HepG2 (cell line): Measurements from ENCODE around the gene SLC35F3. TPM values are rescaled to one million over a fixed set of nuclear protein-coding genes. Genes with fewer than 3 reads are reported as not detected.

Experiments
- BCL3 ChIP-seq: sonication (generic); formaldehyde crosslinking; IDR thresholded peaks from 2 replicates; pipeline ENCODE4 v1.5.1; 2020; ENCODE audit warnings: mild to moderate bottlenecking, missing genetic modification reagents, moderate library complexity
- CAMTA2 ChIP-seq: sonication (generic); formaldehyde crosslinking; IDR thresholded peaks from 2 replicates; pipeline ENCODE4 v1.4.0; 2020; ENCODE audit warnings: mild to moderate bottlenecking, missing genetic modification reagents, borderline replicate concordance
- CCDC6 ChIP-seq: sonication (generic); formaldehyde crosslinking; IDR thresholded peaks from 2 replicates; pipeline ENCODE4 v1.8.1; 2022; ENCODE audit warnings: mild to moderate bottlenecking, missing genetic modification reagents, moderate library complexity
- CSRNP1 ChIP-seq: sonication (generic); formaldehyde crosslinking; IDR thresholded peaks from 2 replicates; pipeline ENCODE4 v1.8.1; 2023; ENCODE audit warnings: mild to moderate bottlenecking, missing genetic modification reagents
- HDAC6 ChIP-seq: fragments of 200-600 bp; sonication (generic); IDR thresholded peaks from 2 replicates; pipeline ENCODE4 v1.7.0; 2017; ENCODE audit warnings: mild to moderate bottlenecking, antibody characterized with exemption, low read length, low read depth
- HMGXB4 ChIP-seq, 2 experiments: sonication (generic) in 1 of 2; formaldehyde crosslinking in 1 of 2; IDR thresholded peaks; 2 replicates each; pipeline versions ENCODE4 v1.4.0 to v1.6.1; 2018 to 2020; ENCODE audit warnings: missing genetic modification reagents in 2 of 2, borderline replicate concordance in 1 of 2, low read depth in 1 of 2, mild to moderate bottlenecking in 1 of 2, missing biosample characterization in 1 of 2
- KDM6A ChIP-seq: IDR thresholded peaks from 2 replicates; pipeline ENCODE4 v1.6.1; 2016; ENCODE audit warnings: low read depth
- MXD4 ChIP-seq: IDR thresholded peaks from 2 replicates; pipeline ENCODE4 v1.6.1; 2016; ENCODE audit warnings: mild to moderate bottlenecking, missing biosample characterization, missing genetic modification reagents
- NBN ChIP-seq: fragments of 450-650 bp; conservative IDR thresholded peaks from 2 replicates; pipeline ENCODE4 v1.6.1; 2017
- PBX2 ChIP-seq: IDR thresholded peaks from 2 replicates; pipeline ENCODE4 v1.6.1; 2016; ENCODE audit warnings: control low read depth
- RBM39 ChIP-seq: fragments of 200-400 bp; formaldehyde crosslinking; IDR thresholded peaks from one replicate; pipeline ENCODE4 v1.6.1; 2018; ENCODE audit warnings: antibody characterized with exemption, mild to moderate bottlenecking, low read depth, low read length; ENCODE audit not compliant: poor library complexity, severe bottlenecking
- XRCC5 ChIP-seq: fragments of 200-400 bp; formaldehyde crosslinking; optimal IDR thresholded peaks from 2 replicates; pipeline ENCODE3; 2017; ENCODE audit warnings: mild to moderate bottlenecking, low read length
- ZHX1 ChIP-seq: sonication (generic); formaldehyde crosslinking; IDR thresholded peaks from 2 replicates; pipeline ENCODE4 v1.8.1; 2022; ENCODE audit warnings: low read depth, mild to moderate bottlenecking, missing genetic modification reagents
- polyA plus RNA-seq, 8 experiments: library from polyadenylated mRNA; depleted of rRNA in 3 of 8; stranded (reverse) in 7 of 8; unstranded in 1 of 8; fragments of >200 nt; fragmentation: Illumina TruSeq in 4 of 8; extraction: Trizol in 4 of 8; gene quantifications; 2 replicates each; pipeline versions ENCODE4 v1.2.1 to v1.2.3, GENCODE V29; 2011 to 2016; ENCODE audit warnings: low read depth in 4 of 8, missing spikeins in 1 of 8, mixed read lengths in 1 of 8; ENCODE audit not compliant: insufficient read depth in 1 of 8
- total RNA-seq, 5 experiments: library from RNA; depleted of rRNA; stranded (reverse); fragments of >200 nt; fragmentation: Illumina TruSeq; extraction: Trizol; gene quantifications; 2 replicates each; pipeline ENCODE4 v1.2.3, GENCODE V29; 2016; ENCODE audit warnings: low read depth in 1 of 5

The SLC35F3 gene
- total and polyA plus RNA-seq, 2 of the 13 experiments (the other 11 are each of a cell fraction or from before 2014, with no cell fraction given) = not detected

- TF ChIP-seq HMGXB4 (CRISPR knock-in tag; IDR thresholded peaks at IDR 0.05; ENCODE audit: borderline replicate concordance in 1 of 2, low read depth in 1 of 2) (peak; percentile 86 to 93), PBX2 (CRISPR knock-in tag) (no peak), CCDC6 (CRISPR knock-in tag) (peak; percentile 94), BCL3 (CRISPR knock-in tag) (peak; percentile 95), CSRNP1 (CRISPR knock-in tag) (peak; percentile 75; the same call in 1 of the 2 replicates), NBN (no peak), CAMTA2 (CRISPR knock-in tag) (peak; percentile 64; the same call in 1 of the 2 replicates), HDAC6 (no peak), MXD4 (CRISPR knock-in tag) (0 out of 2 replicates have a peak, but pooled peaks have one; percentile 19), ZHX1 (peak; percentile 66; the same call in 1 of the 2 replicates), XRCC5 (no peak), KDM6A (CRISPR knock-in tag) (no peak), RBM39 (peak; percentile 91)
These were observed 468.8 kb downstream of the SLC35F3 start, which contains the start of gene COA6 (continued) for GRCh38 chr1:234373064-234373958.
